Caco-2 (cell line): Measurements from ENCODE around the gene IL12RB1. TPM values are rescaled to one million over a fixed set of nuclear protein-coding genes. Genes with fewer than 3 reads are reported as not detected.

ENCODE experiments used
- BruUV-seq: library from RNA; stranded (reverse); fragments of 400-500 nt; replicated peaks from 2 replicates; lab custom pipeline; 2021; lab: Mats Ljungman, UMichigan
- CTCF ChIA-PET: fragments of 300-600 bp; sonication (Branson Sonifier 250); formaldehyde crosslinking; loops from one replicate; lab custom pipeline; 2022; ENCODE audit warnings: antibody characterized with exemption; lab: Charles Lee
- POLR2A ChIA-PET: fragments of 300-600 bp; sonication (Branson Sonifier 250); formaldehyde crosslinking; loops from one replicate; lab custom pipeline; 2022; ENCODE audit warnings: antibody characterized with exemption; lab: Charles Lee
- DNase-seq, 2 experiments: peaks; one replicate each; pipeline versions ENCODE4 v3.0.0 to v3.0.0-alpha.2; 2020 to 2022
- H3K27me3 ChIP-seq: replicated peaks from 2 replicates; pipeline ENCODE4 v1.6.0; 2011; ENCODE audit warnings: low read length; ENCODE audit not compliant: control insufficient read depth, insufficient read depth
- H3K36me3 ChIP-seq: 2 replicates; pipeline ENCODE4 v1.5.1; 2011; ENCODE audit warnings: low read length; ENCODE audit not compliant: control insufficient read depth, insufficient read depth
- H3K4me1 ChIP-seq: fragments of 250-450 bp; sonication (Bioruptor Pico); 2 replicates; pipeline ENCODE4 v1.5.1; 2020; ENCODE audit warnings: mild to moderate bottlenecking
- H3K4me3 ChIP-seq: 2 replicates; pipeline ENCODE4 v1.5.1; 2011; ENCODE audit warnings: low read depth, mild to moderate bottlenecking, control low read depth, low read length
- H3K9me3 ChIP-seq: fragments of 250-450 bp; sonication (Bioruptor Pico); 2 replicates; pipeline ENCODE4 v1.5.1; 2020; ENCODE audit warnings: mild to moderate bottlenecking, moderate library complexity
- H3K27ac Mint-ChIP-seq: one replicate; pipeline ENCODE4 v1.8.0; 2022; ENCODE audit warnings: mixed read lengths; ENCODE audit not compliant: unreplicated experiment
- H3K27me3 Mint-ChIP-seq: one replicate; pipeline ENCODE4 v1.8.0; 2022; ENCODE audit warnings: mixed read lengths; ENCODE audit not compliant: insufficient read depth, unreplicated experiment
- H3K36me3 Mint-ChIP-seq: one replicate; pipeline ENCODE4 v1.8.0; 2022; ENCODE audit warnings: mild to moderate bottlenecking, mixed read lengths; ENCODE audit not compliant: insufficient read depth, unreplicated experiment
- H3K4me1 Mint-ChIP-seq: one replicate; pipeline ENCODE4 v1.8.0; 2022; ENCODE audit warnings: low read depth, mixed read lengths; ENCODE audit not compliant: unreplicated experiment
- H3K4me3 Mint-ChIP-seq: one replicate; pipeline ENCODE4 v1.8.0; 2022; ENCODE audit warnings: mild to moderate bottlenecking, moderate library complexity, mixed read lengths; ENCODE audit not compliant: unreplicated experiment
- H3K9me3 Mint-ChIP-seq: one replicate; pipeline ENCODE4 v1.8.0; 2022; ENCODE audit warnings: mixed read lengths; ENCODE audit not compliant: unreplicated experiment
- CTCF ChIP-seq, 2 experiments: fragments of 200-600 bp in 1 of 2; IDR thresholded peaks; 1 replicate in 1 of 2; 2 replicates in 1 of 2; pipeline versions ENCODE4 v1.5.1 to v1.8.0; 2011 to 2022; ENCODE audit warnings: antibody characterized with exemption in 1 of 2, control low read depth in 1 of 2, inconsistent platforms in 1 of 2, low read depth in 1 of 2, low read length in 1 of 2, mild to moderate bottlenecking in 1 of 2, moderate library complexity in 1 of 2; ENCODE audit not compliant: insufficient read depth in 1 of 2, severe bottlenecking in 1 of 2, unreplicated experiment in 1 of 2
- intact Hi-C: fragments of 100-400 bp; cut with micrococcal nuclease; formaldehyde crosslinking; loops from one replicate; pipeline ENCODE4 v1.10.0; 2022; ENCODE audit not compliant: unreplicated experiment
- total RNA-seq: library from RNA; stranded (reverse); gene quantifications from 2 replicates; pipeline ENCODE4 v1.2.3, GENCODE V29; 2022

The IL12RB1 gene
- total RNA-seq, 1 experiment from 2014 or later, result not detected

- no peak overlapping the region for H3K4me3 ChIP-seq
- H3K9me3 ChIP-seq, result no peaks in the 10 kb centered on the region
- Mint-ChIP-seq H3K27ac (no peak overlapping the region), H3K36me3 (peaks cover 9% of the 10 kb centered on the region), H3K27me3 (no peaks in the 10 kb centered on the region), H3K9me3 (no peaks in the 10 kb centered on the region), H3K4me1 (peaks cover 13% of the 10 kb centered on the region), H3K4me3 (no peak overlapping the region)
- H3K36me3 ChIP-seq, result no peaks in the 10 kb centered on the region; the same call in none of the 2 replicates
- DNase-seq, result peak; percentile 40 to 50
- H3K27me3 ChIP-seq, result no peaks in the 10 kb centered on the region
- intact Hi-C loops, result no loop called here
- BruUV-seq, result no TSS peak
- peaks cover 6% of the 10 kb centered on the region for H3K4me1 ChIP-seq
- POLR2A ChIA-PET, result no interaction called here
- no peak for TF ChIP-seq CTCF (IDR thresholded peaks at IDR 0.05; ENCODE audit: insufficient read depth in 1 of 2, low read depth in 1 of 2, low read length in 1 of 2, severe bottlenecking in 1 of 2, unreplicated experiment in 1 of 2)
- CTCF ChIA-PET, result interaction anchor here (1.1 kb wide), 1 partner anchor 19 kb away, joined by 3 read pairs; no protein-coding TSS in a partner anchor
Observed at GRCh38 chr19:18131841-18132596, 45.3 kb upstream of the IL12RB1 start.

- H3K4me1 ChIP-seq, result peaks cover 5% of the 10 kb centered on the region
- no peaks in the 10 kb centered on the region for H3K9me3 Mint-ChIP-seq
- no peaks in the 10 kb centered on the region for H3K27me3 ChIP-seq
- ChIA-PET CTCF (no interaction called here), POLR2A (no interaction called here)
- no peak overlapping the region for H3K27ac Mint-ChIP-seq
- DNase-seq, result no peak
- H3K4me3 Mint-ChIP-seq, result no peak overlapping the region
- no TSS peak for BruUV-seq
- H3K27me3 Mint-ChIP-seq, result no peaks in the 10 kb centered on the region
- H3K9me3 ChIP-seq, result no peaks in the 10 kb centered on the region
- no peak for TF ChIP-seq CTCF (IDR thresholded peaks at IDR 0.05; ENCODE audit: insufficient read depth in 1 of 2, low read depth in 1 of 2, low read length in 1 of 2, severe bottlenecking in 1 of 2, unreplicated experiment in 1 of 2)
- peaks cover 9% of the 10 kb centered on the region for H3K36me3 Mint-ChIP-seq
- H3K4me3 ChIP-seq, result no peak overlapping the region
- peaks cover 6% of the 10 kb centered on the region for H3K4me1 Mint-ChIP-seq
- intact Hi-C loops, result no loop called here
- no peaks in the 10 kb centered on the region; the same call in none of the 2 replicates for H3K36me3 ChIP-seq
Observed at GRCh38 chr19:18130523-18131242, 43.9 kb upstream of the IL12RB1 start.

- BruUV-seq, result no TSS peak
- no peak overlapping the region for H3K27ac Mint-ChIP-seq
- no peak overlapping the region for H3K4me3 ChIP-seq
- no peak overlapping the region for H3K4me3 Mint-ChIP-seq
- CTCF ChIA-PET, result no interaction called here
- DNase-seq, result no peak
- peaks cover 9% of the 10 kb centered on the region for H3K36me3 Mint-ChIP-seq
- H3K9me3 Mint-ChIP-seq, result no peaks in the 10 kb centered on the region
- H3K4me1 Mint-ChIP-seq, result no peaks in the 10 kb centered on the region
- H3K9me3 ChIP-seq, result no peaks in the 10 kb centered on the region
- no peak for TF ChIP-seq CTCF (IDR thresholded peaks at IDR 0.05; ENCODE audit: insufficient read depth in 1 of 2, low read depth in 1 of 2, low read length in 1 of 2, severe bottlenecking in 1 of 2, unreplicated experiment in 1 of 2)
- H3K4me1 ChIP-seq, result no peaks in the 10 kb centered on the region
- POLR2A ChIA-PET, result no interaction called here
- no peaks in the 10 kb centered on the region; the same call in 1 of the 2 replicates for H3K36me3 ChIP-seq
- H3K27me3 Mint-ChIP-seq, result no peaks in the 10 kb centered on the region
- H3K27me3 ChIP-seq, result no peaks in the 10 kb centered on the region
- intact Hi-C loops, result no loop called here
Observed at GRCh38 chr19:18128805-18129204, 42.1 kb upstream of the IL12RB1 start.
